NCI-H2081 (cell line): ENCODE results near the gene TAF1C.

Source experiments
- DNase-seq, 2 experiments: peaks; one replicate each; lab custom pipeline; 2025; lab: John Stamatoyannopoulos, UW

The TAF1C gene

DNA sequence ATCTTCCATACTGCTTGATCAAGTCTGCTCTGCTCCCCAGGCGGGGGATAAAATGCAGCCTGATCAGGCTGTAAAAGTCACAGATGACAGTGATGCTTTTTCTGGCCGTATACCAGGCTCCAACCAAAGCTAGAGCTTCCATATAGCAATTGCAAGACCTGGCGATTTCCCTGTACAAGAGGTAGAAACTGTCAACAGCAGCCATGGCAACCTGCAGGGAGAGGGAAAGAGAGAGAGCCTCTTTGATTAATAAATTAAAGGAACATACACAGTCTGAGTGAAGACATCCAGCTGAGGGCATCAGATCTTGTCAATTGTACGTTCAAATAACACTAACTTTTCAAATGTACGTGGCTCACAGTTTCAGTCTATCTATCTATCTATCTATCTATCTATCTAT is 55.7 kb downstream of the TAF1C start:
- DNase-seq = no peak
